ENCODE measurements around the gene MPG. TPM values are rescaled to one million over a fixed set of nuclear protein-coding genes. Genes with fewer than 3 reads are reported as not detected.

Gene MPG
- total and polyA plus RNA-seq, 10 of the 15 experiments (the other 5 are each of a cell fraction or from before 2014, with no cell fraction given) = 0.32 to 193 (median 55.7) TPM

- intact Hi-C loops (cut with micrococcal nuclease; ENCODE audit: unreplicated experiment) = no loop called here
- peaks cover 22% of the 10 kb centered on the region for H3K79me2 ChIP-seq (ENCODE audit: control insufficient read depth, insufficient read depth, low read length)
- 95% methylated on average over 7 of the region's 7 CpGs for whole genome bisulfite sequencing (ENCODE audit: insufficient coverage, insufficient replicate concordance, low lambda C conversion rate, missing lambda C conversion rate)
- H2AFZ ChIP-seq (ENCODE audit: control insufficient read depth, low read depth, low read length) = no peak overlapping the region
- peaks cover 13% of the 10 kb centered on the region for H3K4me1 ChIP-seq (ENCODE audit: control insufficient read depth, insufficient read depth, low read length)
- ChIA-PET POLR2A (interaction anchor here (0.6 to 0.8 kb wide), 2 partner anchors 12 to 375 kb away, joined by 3 to 5 read pairs; no protein-coding TSS in a partner anchor), RAD21 (ENCODE audit: unreplicated experiment) (no interaction called here), CTCF (interaction anchor here (1.1 to 1.2 kb wide), 2 partner anchors 29 to 103 kb away, joined by 3 to 4 read pairs; no protein-coding TSS in a partner anchor), SMC1A (ENCODE audit: uncharacterized antibody, unreplicated experiment) (no interaction called here)
- H4K20me1 ChIP-seq (ENCODE audit: control insufficient read depth, insufficient read depth) = no peaks in the 10 kb centered on the region
- no TSS peak for BruUV-seq (replicated peaks)
- no peak overlapping the region for H3K27ac ChIP-seq (ENCODE audit: control insufficient read depth, insufficient read depth)
- H3K4me2 ChIP-seq (ENCODE audit: control insufficient read depth, insufficient read depth) = no peak overlapping the region
- H3K36me3 ChIP-seq (ENCODE audit: control insufficient read depth in 2 of 2, insufficient read depth in 2 of 2, low read length in 1 of 2) = no peaks in the 10 kb centered on the region; a peak in 1 of 4 replicates
- no peaks in the 10 kb centered on the region for H3K27me3 ChIP-seq (replicated peaks in 1 of 2; ENCODE audit: control insufficient read depth in 2 of 2, insufficient read depth in 2 of 2, low read length in 1 of 2)
- H3K9ac ChIP-seq (ENCODE audit: control insufficient read depth, insufficient read depth, low read length) = no peak overlapping the region
- no peak overlapping the region for H3K4me3 ChIP-seq
- in situ Hi-C loops (cut with MboI) = no loop called here
- H3K9me3 ChIP-seq (replicated peaks; ENCODE audit: control insufficient read depth, insufficient read depth, low read length) = no peaks in the 10 kb centered on the region; the same call in 2 of the 3 replicates
- DNase-seq (ENCODE audit: low read depth, low spot score) = no peak
- ATAC-seq = no peak
- FAIRE-seq = no peak
- no peak for TF ChIP-seq MTA2 (IDR thresholded peaks at IDR 0.05; ENCODE audit: low read depth)
- no peak for TF ChIP-seq NFYB (IDR thresholded peaks at IDR 0.05; ENCODE audit: insufficient read depth, low read depth, low read length)
- TF ChIP-seq ZNF24 (IDR thresholded peaks at IDR 0.05) = no peak
- TF ChIP-seq HCFC1 (IDR thresholded peaks at IDR 0.05; ENCODE audit: low read length) = no peak
- no peak for TF ChIP-seq ZBTB4 (CRISPR knock-in tag; IDR thresholded peaks at IDR 0.05)
- no peak for TF ChIP-seq PAX5 (IDR thresholded peaks at IDR 0.05; ENCODE audit: borderline replicate concordance, low read depth, low read length)
- TF ChIP-seq HDAC2 (IDR thresholded peaks at IDR 0.05) = no peak
- TF ChIP-seq YBX1 (IDR thresholded peaks at IDR 0.05) = no peak
- TF ChIP-seq, protein P1, sequence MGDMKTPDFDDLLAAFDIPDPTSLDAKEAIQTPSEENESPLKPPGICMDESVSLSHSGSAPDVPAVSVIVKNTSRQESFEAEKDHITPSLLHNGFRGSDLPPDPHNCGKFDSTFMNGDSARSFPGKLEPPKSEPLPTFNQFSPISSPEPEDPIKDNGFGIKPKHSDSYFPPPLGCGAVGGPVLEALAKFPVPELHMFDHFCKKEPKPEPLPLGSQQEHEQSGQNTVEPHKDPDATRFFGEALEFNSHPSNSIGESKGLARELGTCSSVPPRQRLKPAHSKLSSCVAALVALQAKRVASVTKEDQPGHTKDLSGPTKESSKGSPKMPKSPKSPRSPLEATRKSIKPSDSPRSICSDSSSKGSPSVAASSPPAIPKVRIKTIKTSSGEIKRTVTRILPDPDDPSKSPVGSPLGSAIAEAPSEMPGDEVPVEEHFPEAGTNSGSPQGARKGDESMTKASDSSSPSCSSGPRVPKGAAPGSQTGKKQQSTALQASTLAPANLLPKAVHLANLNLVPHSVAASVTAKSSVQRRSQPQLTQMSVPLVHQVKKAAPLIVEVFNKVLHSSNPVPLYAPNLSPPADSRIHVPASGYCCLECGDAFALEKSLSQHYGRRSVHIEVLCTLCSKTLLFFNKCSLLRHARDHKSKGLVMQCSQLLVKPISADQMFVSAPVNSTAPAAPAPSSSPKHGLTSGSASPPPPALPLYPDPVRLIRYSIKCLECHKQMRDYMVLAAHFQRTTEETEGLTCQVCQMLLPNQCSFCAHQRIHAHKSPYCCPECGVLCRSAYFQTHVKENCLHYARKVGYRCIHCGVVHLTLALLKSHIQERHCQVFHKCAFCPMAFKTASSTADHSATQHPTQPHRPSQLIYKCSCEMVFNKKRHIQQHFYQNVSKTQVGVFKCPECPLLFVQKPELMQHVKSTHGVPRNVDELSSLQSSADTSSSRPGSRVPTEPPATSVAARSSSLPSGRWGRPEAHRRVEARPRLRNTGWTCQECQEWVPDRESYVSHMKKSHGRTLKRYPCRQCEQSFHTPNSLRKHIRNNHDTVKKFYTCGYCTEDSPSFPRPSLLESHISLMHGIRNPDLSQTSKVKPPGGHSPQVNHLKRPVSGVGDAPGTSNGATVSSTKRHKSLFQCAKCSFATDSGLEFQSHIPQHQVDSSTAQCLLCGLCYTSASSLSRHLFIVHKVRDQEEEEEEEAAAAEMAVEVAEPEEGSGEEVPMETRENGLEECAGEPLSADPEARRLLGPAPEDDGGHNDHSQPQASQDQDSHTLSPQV (IDR thresholded peaks at IDR 0.05) = no peak
- TF ChIP-seq, protein P2, sequence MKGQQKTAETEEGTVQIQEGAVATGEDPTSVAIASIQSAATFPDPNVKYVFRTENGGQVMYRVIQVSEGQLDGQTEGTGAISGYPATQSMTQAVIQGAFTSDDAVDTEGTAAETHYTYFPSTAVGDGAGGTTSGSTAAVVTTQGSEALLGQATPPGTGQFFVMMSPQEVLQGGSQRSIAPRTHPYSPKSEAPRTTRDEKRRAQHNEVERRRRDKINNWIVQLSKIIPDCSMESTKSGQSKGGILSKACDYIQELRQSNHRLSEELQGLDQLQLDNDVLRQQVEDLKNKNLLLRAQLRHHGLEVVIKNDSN (IDR thresholded peaks at IDR 0.05; ENCODE audit: borderline replicate concordance, extremely low read length, insufficient read depth, low read depth, low read length) = no peak
- TF ChIP-seq ETV6 (conservative IDR thresholded peaks at IDR 0.05 in 1 of 2, IDR thresholded peaks at IDR 0.05 in 1 of 2; ENCODE audit: borderline replicate concordance in 1 of 2, low read depth in 1 of 2) = no peak
- no peak for TF ChIP-seq CHD2 (IDR thresholded peaks at IDR 0.05; ENCODE audit: borderline replicate concordance, low read depth, low read length)
- no peak for TF ChIP-seq STAT1 (conservative IDR thresholded peaks at IDR 0.05)
- TF ChIP-seq ESRRA (IDR thresholded peaks at IDR 0.05; ENCODE audit: low read length) = no peak
- TF ChIP-seq GABPA (IDR thresholded peaks at IDR 0.05; ENCODE audit: low read depth) = no peak
Observed at GRCh38 chr16:132120-132519, 54.1 kb downstream of the MPG start.

All from GM12878 (cell line).